ENCODE measurements around the gene CX3CL1.

DNA sequence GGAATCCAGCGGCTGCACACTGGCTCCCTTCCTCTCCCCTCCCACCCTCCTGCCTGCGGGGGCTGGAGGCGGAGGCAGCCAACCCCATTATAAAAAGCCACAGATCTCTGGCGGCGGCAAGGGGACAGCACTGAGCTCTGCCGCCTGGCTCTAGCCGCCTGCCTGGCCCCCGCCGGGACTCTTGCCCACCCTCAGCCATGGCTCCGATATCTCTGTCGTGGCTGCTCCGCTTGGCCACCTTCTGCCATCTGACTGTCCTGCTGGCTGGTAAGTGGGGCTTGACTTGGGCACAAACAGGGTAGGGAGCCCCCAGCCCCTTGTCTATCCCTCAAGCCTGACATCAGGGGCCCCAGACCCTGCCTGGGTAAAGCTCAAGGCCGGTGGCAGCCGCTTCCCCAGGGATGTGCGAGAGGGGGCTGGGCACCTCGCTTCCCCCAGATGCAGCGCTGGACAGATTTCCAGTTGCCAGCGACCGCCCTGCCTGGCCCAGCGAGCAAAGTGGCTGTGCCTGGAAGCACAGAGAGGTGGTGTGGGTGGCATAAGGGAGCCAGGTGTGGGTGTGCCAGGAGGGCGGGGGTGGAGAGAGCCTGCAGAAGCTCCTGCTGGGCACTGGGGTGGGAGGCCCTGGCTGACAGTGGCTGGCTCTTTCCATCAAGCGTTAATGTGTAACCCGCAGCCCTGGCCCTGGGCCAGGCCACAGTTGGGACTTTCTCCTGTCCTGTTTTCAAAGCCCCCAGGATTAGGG lies at the start of gene CX3CL1:
- TF ChIP-seq RCOR1 (IDR thresholded peaks at IDR 0.05; ENCODE audit: insufficient replicate concordance, low read length) (no peak), CTCF (conservative IDR thresholded peaks at IDR 0.05; ENCODE audit: low read depth, low read length) (no peak; the same call in 1 of the 2 replicates), CHD1 (IDR thresholded peaks at IDR 0.05; ENCODE audit: low read depth, low read length) (no peak)
